ENCODE measurements around the gene DSPP.
"Not testable (repeated sequence)": the region's sequence is repeated elsewhere in the genome, so short reads cannot be mapped to it uniquely, and the experiment has no call there.

The DSPP gene

DNA sequence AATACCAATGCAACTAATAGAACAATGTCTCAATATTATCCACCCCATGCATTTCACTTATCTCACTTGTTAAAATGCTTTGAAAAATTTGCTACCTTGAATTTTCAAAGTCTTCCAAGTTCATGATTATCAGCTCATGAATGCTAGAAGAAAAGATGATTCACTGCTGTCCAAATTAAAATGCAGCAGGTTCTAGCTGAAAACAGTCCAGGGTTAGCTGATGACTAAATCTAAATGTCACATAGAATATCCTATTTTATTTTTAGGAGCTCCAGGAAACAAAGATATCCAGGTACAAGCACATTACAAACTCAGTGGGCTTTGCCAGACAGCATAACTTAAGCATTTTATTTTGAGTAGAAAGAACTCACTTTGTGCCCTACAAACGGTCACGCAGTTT lies 41.1 kb upstream of the DSPP start:
- Histone ChIP-seq H3K4me3 (no peak overlapping the region), H3K27ac (no peak overlapping the region), H3K36me3 (no peaks in the 10 kb centered on the region), H3K4me1 (no peaks in the 10 kb centered on the region), H3K27me3 (no peaks in the 10 kb centered on the region), H3K9me3 (no peaks in the 10 kb centered on the region)
- no peak for DNase-seq
- intact Hi-C loops (cut with DNase I; ENCODE audit: low total_unique reads) = no loop called here
- TF ChIP-seq, protein P1, sequence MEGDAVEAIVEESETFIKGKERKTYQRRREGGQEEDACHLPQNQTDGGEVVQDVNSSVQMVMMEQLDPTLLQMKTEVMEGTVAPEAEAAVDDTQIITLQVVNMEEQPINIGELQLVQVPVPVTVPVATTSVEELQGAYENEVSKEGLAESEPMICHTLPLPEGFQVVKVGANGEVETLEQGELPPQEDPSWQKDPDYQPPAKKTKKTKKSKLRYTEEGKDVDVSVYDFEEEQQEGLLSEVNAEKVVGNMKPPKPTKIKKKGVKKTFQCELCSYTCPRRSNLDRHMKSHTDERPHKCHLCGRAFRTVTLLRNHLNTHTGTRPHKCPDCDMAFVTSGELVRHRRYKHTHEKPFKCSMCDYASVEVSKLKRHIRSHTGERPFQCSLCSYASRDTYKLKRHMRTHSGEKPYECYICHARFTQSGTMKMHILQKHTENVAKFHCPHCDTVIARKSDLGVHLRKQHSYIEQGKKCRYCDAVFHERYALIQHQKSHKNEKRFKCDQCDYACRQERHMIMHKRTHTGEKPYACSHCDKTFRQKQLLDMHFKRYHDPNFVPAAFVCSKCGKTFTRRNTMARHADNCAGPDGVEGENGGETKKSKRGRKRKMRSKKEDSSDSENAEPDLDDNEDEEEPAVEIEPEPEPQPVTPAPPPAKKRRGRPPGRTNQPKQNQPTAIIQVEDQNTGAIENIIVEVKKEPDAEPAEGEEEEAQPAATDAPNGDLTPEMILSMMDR (IDR thresholded peaks at IDR 0.05) = no peak

- TF ChIP-seq, protein P1 (IDR thresholded peaks at IDR 0.05) = no peak
- H3K9me3 ChIP-seq = no peaks in the 10 kb centered on the region
These were observed 38.0 kb upstream of the DSPP start for GRCh38 chr4:87570290-87570805.

GRCh38 chr4:87574376-87574775 lies 34.0 kb upstream of the DSPP start:
- H3K4me3 ChIP-seq, H3K9me3 ChIP-seq, H3K4me1 ChIP-seq, DNase-seq, H3K36me3 ChIP-seq, H3K27me3 ChIP-seq: not testable (repeated sequence)
- H3K27ac ChIP-seq = peak overlapping the region in 1 of 2 donors; percentile 16
- intact Hi-C loops (cut with DNase I; ENCODE audit: low total_unique reads) = loop anchor here (10.0 kb wide), 1 partner anchor 50 kb away; no protein-coding TSS in a partner anchor

More at GRCh38 chr4:87570290-87570805, 38.0 kb upstream of the DSPP start:
- no peak for DNase-seq
- Histone ChIP-seq H3K4me1 (peaks cover 0 to 6% (median 0%) of the 10 kb centered on the region in 4 donors), H3K36me3 (no peaks in the 10 kb centered on the region), H3K27me3 (no peaks in the 10 kb centered on the region), H3K4me3 (no peak overlapping the region), H3K27ac (no peak overlapping the region)
- intact Hi-C loops (cut with DNase I; ENCODE audit: low total_unique reads) = loop anchor here (10.0 kb wide), 1 partner anchor 54 kb away; no protein-coding TSS in a partner anchor

DNA sequence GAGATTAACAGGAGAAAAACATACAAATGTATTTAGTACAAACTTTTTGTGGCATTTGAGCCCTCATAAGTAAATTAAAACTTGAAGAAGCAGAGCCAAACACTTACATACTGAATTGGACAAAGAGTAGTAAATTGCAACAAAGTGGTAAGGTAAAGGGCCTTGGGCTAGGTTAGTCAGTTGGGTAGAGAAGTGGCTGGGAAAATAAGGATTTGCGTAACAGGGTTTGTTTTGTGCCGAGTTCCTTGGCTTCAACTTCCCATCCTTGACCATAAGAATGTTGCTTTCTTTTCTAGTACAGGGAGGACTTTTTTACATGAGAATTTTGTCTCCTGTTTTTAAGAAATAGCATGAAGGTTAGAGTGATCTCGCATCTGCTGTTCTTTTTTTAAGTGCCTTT lies 33.3 kb upstream of the DSPP start:
- no peak for DNase-seq
- peaks cover 0 to 9% (median 0%) of the 10 kb centered on the region in 4 donors for H3K4me1 ChIP-seq
- no peaks in the 10 kb centered on the region for H3K27me3 ChIP-seq
- intact Hi-C loops (cut with DNase I; ENCODE audit: low total_unique reads) = loop anchor here (10.0 kb wide), 1 partner anchor 50 kb away; no protein-coding TSS in a partner anchor
- peak overlapping the region in 1 of 2 donors; percentile 16 for H3K27ac ChIP-seq
- no peaks in the 10 kb centered on the region for H3K36me3 ChIP-seq
- H3K9me3 ChIP-seq = no peaks in the 10 kb centered on the region
- H3K4me3 ChIP-seq = no peak overlapping the region
- TF ChIP-seq, protein P1 (IDR thresholded peaks at IDR 0.05) = no peak

DNA sequence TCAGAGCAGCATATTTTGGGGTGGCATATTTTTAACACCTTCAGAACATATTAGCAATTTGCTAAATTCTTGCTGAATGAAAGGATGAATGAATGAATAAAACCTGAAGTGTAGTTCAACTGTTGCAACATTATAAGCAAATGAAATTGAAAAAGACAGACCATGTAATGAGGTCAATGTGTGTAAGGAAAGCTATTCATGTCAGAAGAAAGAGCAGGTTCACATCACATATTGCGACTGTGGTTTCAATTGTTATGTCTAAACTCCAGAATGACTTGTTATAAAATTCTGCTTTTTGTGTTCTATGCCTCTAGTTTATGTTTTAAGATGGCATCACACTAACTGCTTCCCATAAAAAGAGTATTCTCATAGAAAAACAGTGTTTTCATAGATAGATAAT lies 32.9 kb upstream of the DSPP start:
- Histone ChIP-seq H3K27me3 (no peaks in the 10 kb centered on the region), H3K27ac (peak overlapping the region in 1 of 2 donors; percentile 16), H3K9me3 (no peaks in the 10 kb centered on the region), H3K4me3 (no peak overlapping the region), H3K4me1 (peaks cover 0 to 9% (median 0%) of the 10 kb centered on the region in 4 donors), H3K36me3 (no peaks in the 10 kb centered on the region)
- intact Hi-C loops (cut with DNase I; ENCODE audit: low total_unique reads) = loop anchor here (10.0 kb wide), 1 partner anchor 49 kb away; no protein-coding TSS in a partner anchor
- DNase-seq = no peak
- TF ChIP-seq, protein P1 (IDR thresholded peaks at IDR 0.05) = no peak

DNA sequence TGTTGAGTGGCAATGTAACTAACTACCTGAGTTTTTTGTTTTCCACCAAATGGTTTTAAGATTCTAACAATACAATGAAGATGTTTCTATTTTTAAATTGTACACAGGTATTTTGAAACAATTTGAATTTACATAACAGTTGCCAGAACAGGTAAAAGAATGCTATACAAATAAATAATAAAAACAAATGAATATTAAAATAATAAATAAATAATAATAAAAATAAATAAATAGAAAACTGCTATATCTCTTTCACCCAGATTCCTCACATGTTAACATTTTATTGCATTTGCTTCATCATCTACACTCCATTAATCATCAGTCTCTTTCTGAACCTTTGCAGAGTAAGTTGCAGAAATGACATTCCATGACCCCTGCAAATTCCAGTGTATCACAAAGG lies 32.3 kb upstream of the DSPP start:
- H3K36me3 ChIP-seq = no peaks in the 10 kb centered on the region
- H3K27me3 ChIP-seq = no peaks in the 10 kb centered on the region

More for the DNA sequence above, 32.3 kb upstream of the DSPP start:
- intact Hi-C loops (cut with DNase I; ENCODE audit: low total_unique reads) = loop anchor here (10.0 kb wide), 1 partner anchor 49 kb away; no protein-coding TSS in a partner anchor
- no peak overlapping the region for H3K27ac ChIP-seq
- TF ChIP-seq, protein P1 (IDR thresholded peaks at IDR 0.05) = no peak
- H3K9me3 ChIP-seq = no peaks in the 10 kb centered on the region
- H3K4me1 ChIP-seq = peaks cover 0 to 9% (median 0%) of the 10 kb centered on the region in 4 donors
- no peak for DNase-seq
- H3K4me3 ChIP-seq = no peak overlapping the region

All from tibial artery (tissue), 4 donors.